GM03348 (cell line): Measurements from ENCODE around the gene ELF5.

Experiments
- DNase-seq: peaks from one replicate; pipeline ENCODE4 v3.0.0; 2012; ENCODE audit warnings: low spot score

Gene ELF5

GRCh38 chr11:34513682-34514449, at the start of gene ELF5:
Gene ELF5, minus strand, starts transcription at chr11:34513794. Its CDS starts 8,045 bp downstream, at chr11:34505749.
- no peak for DNase-seq

GRCh38 chr11:34562976-34563375, 49.4 kb upstream of the ELF5 start:
- no peak for DNase-seq

GRCh38 chr11:34560511-34560910, 46.9 kb upstream of the ELF5 start:
- DNase-seq: no peak

- DNase-seq: no peak
These were observed 45.1 kb upstream of the ELF5 start for GRCh38 chr11:34558673-34559072.

- DNase-seq: no peak
These were observed 44.6 kb upstream of the ELF5 start for GRCh38 chr11:34558211-34558610.

- no peak for DNase-seq
These were observed 38.7 kb upstream of the ELF5 start for GRCh38 chr11:34552270-34552669.

GRCh38 chr11:34549271-34549670, 35.7 kb upstream of the ELF5 start:
- DNase-seq: no peak

- DNase-seq: no peak
These were observed 34.7 kb upstream of the ELF5 start for GRCh38 chr11:34548278-34548677.

- DNase-seq: no peak
These were observed 33.1 kb upstream of the ELF5 start for GRCh38 chr11:34546511-34547209.

GRCh38 chr11:34542089-34542488, 28.5 kb upstream of the ELF5 start:
- no peak for DNase-seq

- no peak for DNase-seq
These were observed 27.3 kb upstream of the ELF5 start for GRCh38 chr11:34540870-34541269.

GRCh38 chr11:34537636-34538035, 24.0 kb upstream of the ELF5 start:
- no peak for DNase-seq

GRCh38 chr11:34536056-34536455, 22.5 kb upstream of the ELF5 start:
- no peak for DNase-seq

- no peak for DNase-seq
These were observed 21.2 kb upstream of the ELF5 start for GRCh38 chr11:34534826-34535225.

- no peak for DNase-seq
These were observed 18.1 kb upstream of the ELF5 start for GRCh38 chr11:34531663-34532062.

GRCh38 chr11:34530545-34531234, 17.1 kb upstream of the ELF5 start:
- no peak for DNase-seq

GRCh38 chr11:34529643-34530042, 16.0 kb upstream of the ELF5 start:
- DNase-seq: no peak

- DNase-seq: no peak
These were observed 14.5 kb upstream of the ELF5 start for GRCh38 chr11:34528072-34528471.

GRCh38 chr11:34525888-34526657, 12.5 kb upstream of the ELF5 start:
- DNase-seq: no peak

GRCh38 chr11:34525098-34525497, 11.5 kb upstream of the ELF5 start:
- no peak for DNase-seq

- DNase-seq: no peak
These were observed 11.1 kb upstream of the ELF5 start for GRCh38 chr11:34524696-34525095.

- no peak for DNase-seq
These were observed 9.5 kb upstream of the ELF5 start for GRCh38 chr11:34523053-34523452.
